ENCODE results near the gene RFT1.

DNA sequence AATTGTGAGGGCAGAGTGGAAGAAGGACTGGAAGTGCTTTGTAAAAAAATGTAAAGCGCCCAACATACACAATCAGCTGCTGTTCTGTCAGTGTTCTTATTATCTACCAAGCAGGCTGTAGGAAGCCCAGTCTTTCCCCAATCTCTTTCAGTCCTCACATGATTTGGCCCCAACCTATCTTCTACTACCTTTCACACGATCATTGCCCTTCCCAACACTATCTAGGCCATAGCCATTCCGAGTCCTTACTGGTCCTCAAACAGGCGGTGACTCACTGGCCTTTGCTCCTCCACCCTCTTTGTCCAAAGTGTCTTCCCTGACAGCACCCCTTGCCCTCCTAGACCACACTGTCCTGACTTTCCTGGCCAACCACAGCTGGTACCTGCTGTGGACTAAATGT lies 861 bp upstream of the RFT1 start:
- TF ChIP-seq POLR2A (IDR thresholded peaks at IDR 0.05): no peak
- TF ChIP-seq, protein P1, sequence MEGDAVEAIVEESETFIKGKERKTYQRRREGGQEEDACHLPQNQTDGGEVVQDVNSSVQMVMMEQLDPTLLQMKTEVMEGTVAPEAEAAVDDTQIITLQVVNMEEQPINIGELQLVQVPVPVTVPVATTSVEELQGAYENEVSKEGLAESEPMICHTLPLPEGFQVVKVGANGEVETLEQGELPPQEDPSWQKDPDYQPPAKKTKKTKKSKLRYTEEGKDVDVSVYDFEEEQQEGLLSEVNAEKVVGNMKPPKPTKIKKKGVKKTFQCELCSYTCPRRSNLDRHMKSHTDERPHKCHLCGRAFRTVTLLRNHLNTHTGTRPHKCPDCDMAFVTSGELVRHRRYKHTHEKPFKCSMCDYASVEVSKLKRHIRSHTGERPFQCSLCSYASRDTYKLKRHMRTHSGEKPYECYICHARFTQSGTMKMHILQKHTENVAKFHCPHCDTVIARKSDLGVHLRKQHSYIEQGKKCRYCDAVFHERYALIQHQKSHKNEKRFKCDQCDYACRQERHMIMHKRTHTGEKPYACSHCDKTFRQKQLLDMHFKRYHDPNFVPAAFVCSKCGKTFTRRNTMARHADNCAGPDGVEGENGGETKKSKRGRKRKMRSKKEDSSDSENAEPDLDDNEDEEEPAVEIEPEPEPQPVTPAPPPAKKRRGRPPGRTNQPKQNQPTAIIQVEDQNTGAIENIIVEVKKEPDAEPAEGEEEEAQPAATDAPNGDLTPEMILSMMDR (IDR thresholded peaks at IDR 0.05): no peak

Data from esophagus squamous epithelium (tissue), 4 donors.